ENCODE results near the gene CSNK1G2. TPM values are rescaled to one million over a fixed set of nuclear protein-coding genes. Genes with fewer than 3 reads are reported as not detected.

The CSNK1G2 gene
- total RNA-seq, 2 donors from 2014 or later = 35.3 to 65.6 TPM

DNA sequence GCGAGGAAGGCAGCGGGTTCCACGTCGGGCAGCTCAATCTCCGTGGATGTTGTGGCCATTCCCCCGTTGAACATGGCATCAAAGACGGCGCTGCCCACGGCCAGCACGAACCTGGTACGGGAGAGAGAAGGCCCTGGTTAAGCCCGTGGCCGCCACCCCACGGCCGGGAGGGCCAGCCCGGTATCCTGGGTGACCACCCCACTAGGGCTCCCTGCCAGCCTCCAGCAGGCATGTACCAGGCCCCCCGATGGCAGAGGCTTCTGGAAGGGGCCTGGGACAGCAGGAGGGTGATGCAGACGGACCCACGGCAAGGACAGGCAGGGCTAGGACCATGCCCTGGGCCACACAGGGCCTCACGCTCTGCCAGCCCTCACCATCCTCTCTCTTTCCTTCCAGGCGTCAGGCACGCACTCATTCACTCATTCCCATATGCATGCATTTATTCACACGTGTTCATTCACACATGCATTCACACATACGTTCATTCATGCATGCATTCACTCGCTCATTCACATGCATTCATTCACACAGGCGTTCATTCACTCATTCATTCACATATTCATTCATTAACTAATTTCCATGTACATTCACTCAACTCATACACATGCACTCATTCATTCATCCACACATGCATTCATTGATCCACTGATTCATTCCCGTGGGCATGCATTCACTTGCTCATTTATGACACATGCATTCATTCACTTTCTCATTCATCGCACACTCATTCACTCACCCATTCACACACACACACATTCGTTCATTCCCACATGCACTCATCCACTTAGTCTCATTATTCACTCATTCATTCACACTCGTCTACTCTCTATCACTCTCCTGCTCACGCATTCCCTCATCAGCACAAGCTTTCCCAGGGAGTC is 56.6 kb downstream of the CSNK1G2 start:
- H3K9me3 ChIP-seq = no peaks in the 10 kb centered on the region
- no peaks in the 10 kb centered on the region for H3K4me1 ChIP-seq
- no peak overlapping the region for H3K27ac ChIP-seq
- DNase-seq = no peak
- H3K36me3 ChIP-seq (replicated peaks in 1 of 2; ENCODE audit: insufficient read depth in 1 of 2, low read depth in 2 of 2) = no peaks in the 10 kb centered on the region
- intact Hi-C loops (cut with DNase I) = no loop called here
- H3K4me3 ChIP-seq = no peak overlapping the region
- H3K27me3 ChIP-seq = no peaks in the 10 kb centered on the region
- no peak for ATAC-seq
- WGBS, 2 donors = 93 to 94% methylated on average over 18 to 31 of the region's 31 CpGs
- no peak for TF ChIP-seq POLR2A (IDR thresholded peaks at IDR 0.05)

DNA sequence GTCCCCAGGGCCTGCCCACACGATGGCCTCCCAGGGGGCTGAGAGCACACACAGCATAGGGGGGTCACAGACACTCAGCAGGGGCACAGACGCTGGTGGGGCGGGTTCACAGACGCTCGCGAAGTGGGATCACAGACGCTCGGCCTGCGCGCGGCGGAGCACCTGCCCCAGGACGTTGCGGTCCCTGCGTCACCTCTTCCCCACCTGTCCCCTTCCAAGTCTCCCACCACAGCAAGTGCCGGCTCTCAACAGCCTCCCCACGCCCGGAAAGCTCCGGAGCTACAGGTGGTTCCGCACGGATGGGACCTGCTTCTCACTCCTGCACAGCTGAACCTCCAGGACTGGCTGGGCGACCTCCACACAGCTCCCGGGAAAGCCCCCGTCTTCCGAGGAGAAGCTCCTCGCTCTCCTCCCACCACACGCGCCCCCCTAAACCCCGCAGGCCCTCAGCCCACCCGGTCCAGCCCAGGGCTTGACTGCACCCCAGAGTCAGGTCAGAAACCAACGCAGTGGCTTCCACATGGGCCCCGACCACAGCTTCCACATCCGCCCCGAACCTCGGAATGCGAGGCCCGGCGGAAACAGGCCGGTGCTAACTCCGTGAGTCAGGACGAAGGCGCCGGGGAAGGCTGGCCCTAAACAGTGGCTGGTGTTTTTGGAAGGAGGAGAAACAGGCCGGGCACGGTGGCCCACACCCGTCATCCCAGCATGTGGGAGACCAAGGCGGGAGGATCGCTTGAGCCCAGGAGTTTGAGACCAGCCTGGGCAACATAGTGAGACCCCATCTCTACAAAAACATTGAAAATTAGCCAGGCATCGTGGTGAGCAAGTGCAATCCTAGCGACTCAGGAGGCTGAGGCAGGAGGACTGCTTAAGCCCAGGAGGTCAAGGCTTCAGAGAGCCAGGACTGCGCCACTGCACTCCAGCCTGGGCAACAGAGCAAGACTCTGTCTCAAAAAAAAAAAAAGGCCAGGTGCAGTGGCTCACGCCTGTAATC is 58.0 kb downstream of the CSNK1G2 start:
- DNase-seq (no peak), ATAC-seq (no peak)
- H3K4me3 ChIP-seq = no peak overlapping the region
- intact Hi-C loops (cut with DNase I) = no loop called here
- H3K27me3 ChIP-seq = no peaks in the 10 kb centered on the region
- no peaks in the 10 kb centered on the region for H3K36me3 ChIP-seq (replicated peaks in 1 of 2; ENCODE audit: insufficient read depth in 1 of 2, low read depth in 2 of 2)
- H3K27ac ChIP-seq = no peak overlapping the region
- 92 to 96% methylated on average over 25 to 47 of the region's 52 CpGs for WGBS, 2 donors
- TF ChIP-seq POLR2A (IDR thresholded peaks at IDR 0.05) = no peak
- TF ChIP-seq, protein P1, sequence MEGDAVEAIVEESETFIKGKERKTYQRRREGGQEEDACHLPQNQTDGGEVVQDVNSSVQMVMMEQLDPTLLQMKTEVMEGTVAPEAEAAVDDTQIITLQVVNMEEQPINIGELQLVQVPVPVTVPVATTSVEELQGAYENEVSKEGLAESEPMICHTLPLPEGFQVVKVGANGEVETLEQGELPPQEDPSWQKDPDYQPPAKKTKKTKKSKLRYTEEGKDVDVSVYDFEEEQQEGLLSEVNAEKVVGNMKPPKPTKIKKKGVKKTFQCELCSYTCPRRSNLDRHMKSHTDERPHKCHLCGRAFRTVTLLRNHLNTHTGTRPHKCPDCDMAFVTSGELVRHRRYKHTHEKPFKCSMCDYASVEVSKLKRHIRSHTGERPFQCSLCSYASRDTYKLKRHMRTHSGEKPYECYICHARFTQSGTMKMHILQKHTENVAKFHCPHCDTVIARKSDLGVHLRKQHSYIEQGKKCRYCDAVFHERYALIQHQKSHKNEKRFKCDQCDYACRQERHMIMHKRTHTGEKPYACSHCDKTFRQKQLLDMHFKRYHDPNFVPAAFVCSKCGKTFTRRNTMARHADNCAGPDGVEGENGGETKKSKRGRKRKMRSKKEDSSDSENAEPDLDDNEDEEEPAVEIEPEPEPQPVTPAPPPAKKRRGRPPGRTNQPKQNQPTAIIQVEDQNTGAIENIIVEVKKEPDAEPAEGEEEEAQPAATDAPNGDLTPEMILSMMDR (IDR thresholded peaks at IDR 0.05) = no peak
- no peaks in the 10 kb centered on the region for H3K4me1 ChIP-seq
- H3K9me3 ChIP-seq = no peaks in the 10 kb centered on the region

DNA sequence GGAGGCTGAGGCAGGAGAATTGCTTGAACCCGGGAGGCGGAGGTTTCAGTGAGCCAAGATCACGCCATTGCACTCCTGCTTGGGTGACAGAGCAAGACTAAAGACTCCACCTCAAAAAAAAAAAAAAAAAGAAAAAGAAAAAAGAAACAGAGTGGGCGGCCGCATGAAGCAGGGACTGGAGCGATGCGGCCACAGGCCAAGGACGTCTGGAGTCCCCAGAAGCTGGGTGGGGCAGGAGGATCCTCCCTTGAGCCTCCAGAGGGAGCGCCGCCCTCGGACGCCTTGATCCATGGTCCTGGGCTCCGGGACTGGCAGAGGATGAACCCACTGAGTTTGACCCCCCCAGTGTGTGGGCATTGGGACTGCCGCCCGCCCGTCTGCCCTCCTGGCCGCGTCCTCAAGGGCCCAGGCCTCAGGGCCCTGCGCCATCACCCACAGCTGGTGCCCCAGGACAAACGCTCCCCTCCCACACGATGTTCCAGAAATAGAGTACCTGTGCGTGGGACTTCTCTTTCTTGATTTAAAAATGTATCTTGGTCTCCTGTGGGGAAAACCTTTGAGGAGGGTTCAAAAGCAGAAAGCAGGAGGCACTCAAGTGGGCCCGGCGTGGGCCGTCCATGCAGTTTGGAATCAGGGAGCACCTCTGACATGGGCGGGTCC is 59.0 kb downstream of the CSNK1G2 start:
- Histone ChIP-seq H3K9me3 (no peaks in the 10 kb centered on the region), H3K27me3 (no peaks in the 10 kb centered on the region), H3K36me3 (replicated peaks in 1 of 2; ENCODE audit: insufficient read depth in 1 of 2, low read depth in 2 of 2) (no peaks in the 10 kb centered on the region), H3K27ac (no peak overlapping the region), H3K4me3 (no peak overlapping the region), H3K4me1 (no peaks in the 10 kb centered on the region)
- ATAC-seq (no peak), DNase-seq (no peak)
- no peak for TF ChIP-seq POLR2A (IDR thresholded peaks at IDR 0.05)
- TF ChIP-seq, protein P1 (IDR thresholded peaks at IDR 0.05) = no peak
- intact Hi-C loops (cut with DNase I) = no loop called here
- WGBS, 2 donors = 87 to 94% methylated on average over 11 to 26 of the region's 26 CpGs

DNA sequence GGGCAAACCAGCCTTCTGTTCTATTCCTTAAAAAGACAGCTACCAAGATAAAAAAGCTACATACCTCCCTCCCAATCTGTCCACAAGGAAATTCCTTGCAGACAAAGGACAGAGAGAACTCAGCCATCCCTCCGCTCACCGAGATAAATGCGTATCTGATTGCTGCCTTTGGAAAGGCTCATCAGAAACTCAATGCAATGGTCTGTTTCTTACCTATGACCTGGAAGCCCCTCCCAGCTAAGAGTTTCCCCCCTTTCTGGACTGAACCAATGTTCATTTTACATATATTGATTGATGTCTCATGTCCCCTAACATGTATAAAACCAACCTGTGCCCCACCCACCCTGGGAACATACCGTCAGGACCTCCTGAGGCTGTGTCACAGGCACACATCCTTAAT is 62.9 kb downstream of the CSNK1G2 start:
- Histone ChIP-seq H3K36me3 (replicated peaks in 1 of 2; ENCODE audit: insufficient read depth in 1 of 2, low read depth in 2 of 2) (no peaks in the 10 kb centered on the region), H3K27ac (no peak overlapping the region), H3K9me3 (no peaks in the 10 kb centered on the region), H3K27me3 (no peaks in the 10 kb centered on the region), H3K4me1 (no peaks in the 10 kb centered on the region), H3K4me3 (no peak overlapping the region)
- TF ChIP-seq POLR2A (IDR thresholded peaks at IDR 0.05) = no peak
- TF ChIP-seq, protein P1 (IDR thresholded peaks at IDR 0.05) = no peak
- DNase-seq (no peak), ATAC-seq (no peak)
- intact Hi-C loops (cut with DNase I) = no loop called here
- WGBS, 2 donors = 89 to 95% methylated on average over 4 of the region's 4 CpGs
